ENCODE results near the gene PELI2. TPM values are rescaled to one million over a fixed set of nuclear protein-coding genes. Genes with fewer than 3 reads are reported as not detected.
A peak's percentile ranks its signal among the peaks of the same experiment; 100 is the strongest.

The PELI2 gene
- total and polyA plus RNA-seq, 2 donors from 2014 or later: 5.2 to 27.6 TPM

- Histone ChIP-seq H3K9me3 (ENCODE audit: control insufficient read depth in 2 of 3, insufficient read depth in 1 of 3, low read length in 3 of 3) (no peaks in the 10 kb centered on the region), H3K9ac (ENCODE audit: low read length in 3 of 3) (peak overlapping the region in 2 of 3 donors; percentile 63 to 66), H3K27ac (ENCODE audit: low read depth in 2 of 2, low read length in 2 of 2) (peak overlapping the region; percentile 81 to 91), H3K27me3 (ENCODE audit: control insufficient read depth, insufficient read depth, low read length) (no peaks in the 10 kb centered on the region), H3K36me3 (ENCODE audit: control insufficient read depth in 2 of 3, insufficient read depth in 3 of 3, low read length in 3 of 3) (no peaks in the 10 kb centered on the region), H3K4me1 (ENCODE audit: control insufficient read depth in 2 of 3, insufficient read depth in 2 of 3, low read depth in 1 of 3, low read length in 3 of 3) (peaks cover 3 to 11% (median 3%) of the 10 kb centered on the region in 3 donors), H3K4me3 (ENCODE audit: low read length in 3 of 3) (peak overlapping the region; percentile 14 to 87 (median 75))
- no peak for FAIRE-seq
- TF ChIP-seq, protein P1, sequence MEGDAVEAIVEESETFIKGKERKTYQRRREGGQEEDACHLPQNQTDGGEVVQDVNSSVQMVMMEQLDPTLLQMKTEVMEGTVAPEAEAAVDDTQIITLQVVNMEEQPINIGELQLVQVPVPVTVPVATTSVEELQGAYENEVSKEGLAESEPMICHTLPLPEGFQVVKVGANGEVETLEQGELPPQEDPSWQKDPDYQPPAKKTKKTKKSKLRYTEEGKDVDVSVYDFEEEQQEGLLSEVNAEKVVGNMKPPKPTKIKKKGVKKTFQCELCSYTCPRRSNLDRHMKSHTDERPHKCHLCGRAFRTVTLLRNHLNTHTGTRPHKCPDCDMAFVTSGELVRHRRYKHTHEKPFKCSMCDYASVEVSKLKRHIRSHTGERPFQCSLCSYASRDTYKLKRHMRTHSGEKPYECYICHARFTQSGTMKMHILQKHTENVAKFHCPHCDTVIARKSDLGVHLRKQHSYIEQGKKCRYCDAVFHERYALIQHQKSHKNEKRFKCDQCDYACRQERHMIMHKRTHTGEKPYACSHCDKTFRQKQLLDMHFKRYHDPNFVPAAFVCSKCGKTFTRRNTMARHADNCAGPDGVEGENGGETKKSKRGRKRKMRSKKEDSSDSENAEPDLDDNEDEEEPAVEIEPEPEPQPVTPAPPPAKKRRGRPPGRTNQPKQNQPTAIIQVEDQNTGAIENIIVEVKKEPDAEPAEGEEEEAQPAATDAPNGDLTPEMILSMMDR (IDR thresholded peaks at IDR 0.05; ENCODE audit: borderline replicate concordance, extremely low read depth, insufficient read depth): no peak
- intact Hi-C loops (cut with DNase I): no loop called here
- DNase-seq: peak in 4 of 5 donors; percentile 27 to 82 (median 59)
These were observed 485 bp downstream of the PELI2 start for GRCh38 chr14:56118611-56119181.

GRCh38 chr14:56119201-56119981, 1.2 kb downstream of the PELI2 start:
- H3K4me3 ChIP-seq (ENCODE audit: low read length in 3 of 3): peak overlapping the region; percentile 61 to 87 (median 75)
- H3K36me3 ChIP-seq (ENCODE audit: control insufficient read depth in 2 of 3, insufficient read depth in 3 of 3, low read length in 3 of 3): no peaks in the 10 kb centered on the region
- peak overlapping the region; percentile 81 to 91 for H3K27ac ChIP-seq (ENCODE audit: low read depth in 2 of 2, low read length in 2 of 2)
- H3K27me3 ChIP-seq (ENCODE audit: control insufficient read depth, insufficient read depth, low read length): no peaks in the 10 kb centered on the region
- FAIRE-seq (no peak), DNase-seq (peak; percentile 66 to 91 (median 69))
- peaks cover 3 to 11% (median 3%) of the 10 kb centered on the region in 3 donors for H3K4me1 ChIP-seq (ENCODE audit: control insufficient read depth in 2 of 3, insufficient read depth in 2 of 3, low read depth in 1 of 3, low read length in 3 of 3)
- H3K9me3 ChIP-seq (ENCODE audit: control insufficient read depth in 2 of 3, insufficient read depth in 1 of 3, low read length in 3 of 3): no peaks in the 10 kb centered on the region
- intact Hi-C loops (cut with DNase I): no loop called here
- TF ChIP-seq, protein P1 (IDR thresholded peaks at IDR 0.05; ENCODE audit: borderline replicate concordance, extremely low read depth, insufficient read depth): no peak
- peak overlapping the region; percentile 61 to 66 (median 63) for H3K9ac ChIP-seq (ENCODE audit: low read length in 3 of 3)

- Histone ChIP-seq H3K36me3 (ENCODE audit: control insufficient read depth in 2 of 3, insufficient read depth in 3 of 3, low read length in 3 of 3) (no peaks in the 10 kb centered on the region), H3K4me1 (ENCODE audit: control insufficient read depth in 2 of 3, insufficient read depth in 2 of 3, low read depth in 1 of 3, low read length in 3 of 3) (peaks cover 3 to 14% (median 3%) of the 10 kb centered on the region in 3 donors), H3K27me3 (ENCODE audit: control insufficient read depth, insufficient read depth, low read length) (no peaks in the 10 kb centered on the region), H3K4me3 (ENCODE audit: low read length in 3 of 3) (peak overlapping the region; percentile 61 to 87 (median 75)), H3K9me3 (ENCODE audit: control insufficient read depth in 2 of 3, insufficient read depth in 1 of 3, low read length in 3 of 3) (no peaks in the 10 kb centered on the region), H3K27ac (ENCODE audit: low read depth in 2 of 2, low read length in 2 of 2) (peak overlapping the region; percentile 2 to 81), H3K9ac (ENCODE audit: low read length in 3 of 3) (peak overlapping the region; percentile 5 to 63 (median 61))
- TF ChIP-seq, protein P1 (IDR thresholded peaks at IDR 0.05; ENCODE audit: borderline replicate concordance, extremely low read depth, insufficient read depth): no peak
- intact Hi-C loops (cut with DNase I): no loop called here
- peak in 2 of 5 donors; percentile 51 to 61 for DNase-seq
- no peak for FAIRE-seq
These were observed 2.0 kb downstream of the PELI2 start for GRCh38 chr14:56120091-56120691.

Data from kidney (tissue), 14 donors.